NCI-H524 (cell line): ENCODE results near the gene CHRD.
"Not testable (repeated sequence)": the region's sequence is repeated elsewhere in the genome, so short reads cannot be mapped to it uniquely, and the experiment has no call there.

Source experiments
- DNase-seq, 2 experiments: peaks; one replicate each; lab custom pipeline; 2025; lab: John Stamatoyannopoulos, UW

Gene CHRD

GRCh38 chr3:184379358-184380184 lies at the start of gene CHRD:
Gene CHRD, plus strand, starts transcription at chr3:184380054. Its CDS starts 265 bp downstream, at chr3:184380319.
- no peak for DNase-seq

GRCh38 chr3:184332370-184333090 lies 47.3 kb upstream of the CHRD start:
- no peak for DNase-seq

GRCh38 chr3:184333190-184333589 lies 46.7 kb upstream of the CHRD start:
- no peak for DNase-seq

- DNase-seq, result no peak
Observed at GRCh38 chr3:184333700-184334099, 46.2 kb upstream of the CHRD start.

GRCh38 chr3:184334470-184335158 lies 45.2 kb upstream of the CHRD start:
- DNase-seq, result no peak

- DNase-seq, result no peak
Observed at GRCh38 chr3:184335291-184335660, 44.6 kb upstream of the CHRD start.

GRCh38 chr3:184335661-184336546 lies 44.0 kb upstream of the CHRD start:
- peak; percentile 54 to 70 for DNase-seq

GRCh38 chr3:184336547-184337398 lies 43.1 kb upstream of the CHRD start:
- DNase-seq, result peak in 1 of 2 experiments; percentile 51

- no peak for DNase-seq
Observed at GRCh38 chr3:184337399-184337714, 42.5 kb upstream of the CHRD start, which contains the start of gene FAM131A. Gene FAM131A, plus strand, starts transcription at chr3:184337600. Its CDS starts 31 bp downstream, at chr3:184337631.

GRCh38 chr3:184337981-184338380 lies 41.9 kb upstream of the CHRD start:
- no peak for DNase-seq

- DNase-seq, result peak; percentile 87 to 95
Observed at GRCh38 chr3:184338511-184338945, 41.3 kb upstream of the CHRD start.

GRCh38 chr3:184339001-184339400 lies 40.9 kb upstream of the CHRD start:
- no peak for DNase-seq

GRCh38 chr3:184339451-184340135 lies 40.3 kb upstream of the CHRD start:
- DNase-seq, result not testable (repeated sequence)

GRCh38 chr3:184341925-184342324 lies 37.9 kb upstream of the CHRD start:
- DNase-seq, result no peak

- no peak for DNase-seq
Observed at GRCh38 chr3:184343200-184343876, 36.5 kb upstream of the CHRD start.

GRCh38 chr3:184344579-184345316 lies 35.1 kb upstream of the CHRD start:
- no peak for DNase-seq

- DNase-seq, result peak; percentile 56 to 70
Observed at GRCh38 chr3:184345317-184346144, 34.3 kb upstream of the CHRD start.
